ENCODE measurements around the gene AXDND1. TPM values are rescaled to one million over a fixed set of nuclear protein-coding genes. Genes with fewer than 3 reads are reported as not detected.

AXDND1 gene
- total RNA-seq, 1 donor from 2014 or later: 1.1 TPM

DNA sequence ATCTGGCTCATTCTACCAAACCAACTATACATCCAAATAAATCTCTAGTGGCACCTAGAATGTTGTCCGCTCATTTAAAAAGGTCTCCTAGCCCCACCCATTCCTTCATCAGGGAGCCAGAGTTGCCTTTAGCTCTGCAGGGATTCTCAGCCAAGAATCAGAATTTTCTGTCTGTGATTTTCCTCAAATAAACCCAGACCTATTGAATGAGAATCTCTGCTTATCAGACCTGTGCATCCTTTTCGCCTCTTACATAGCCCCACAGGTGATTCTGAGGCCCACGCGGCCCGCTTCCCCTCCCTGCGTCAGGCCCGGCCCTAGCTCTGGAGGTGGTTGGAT, 225.5 kb downstream of the AXDND1 start:
- Histone ChIP-seq H3K4me3 (ENCODE audit: insufficient read depth, low read depth, low read length) (no peak overlapping the region), H3K9ac (ENCODE audit: low read length) (no peak overlapping the region), H3K27me3 (ENCODE audit: insufficient read depth, low read length) (peaks cover 24% of the 10 kb centered on the region), H3K79me2 (ENCODE audit: insufficient read depth, low read length) (no peaks in the 10 kb centered on the region), H4K20me1 (ENCODE audit: insufficient read depth, low read length) (no peaks in the 10 kb centered on the region), H3K4me1 (ENCODE audit: insufficient read depth, low read length) (no peaks in the 10 kb centered on the region), H3K36me3 (ENCODE audit: insufficient read depth, low read length) (no peaks in the 10 kb centered on the region), H2AFZ (ENCODE audit: low read depth, low read length) (peak overlapping the region; percentile 60), H3K27ac (ENCODE audit: low read depth, low read length) (no peak overlapping the region), H3K9me3 (ENCODE audit: insufficient read depth, low read depth, low read length) (peaks cover 2% of the 10 kb centered on the region), H3K4me2 (ENCODE audit: low read length) (peak overlapping the region; percentile 50)
- Mint-ChIP-seq H3K4me3 (ENCODE audit: unreplicated experiment) (no peak overlapping the region), H3K36me3 (ENCODE audit: low read depth, unreplicated experiment) (peaks cover 2% of the 10 kb centered on the region), H3K9me3 (ENCODE audit: unreplicated experiment) (no peaks in the 10 kb centered on the region), H3K4me1 (ENCODE audit: low read depth, unreplicated experiment) (no peaks in the 10 kb centered on the region), H3K27ac (ENCODE audit: unreplicated experiment) (no peak overlapping the region), H3K27me3 (ENCODE audit: low read depth, unreplicated experiment) (peaks cover 43% of the 10 kb centered on the region)
- DNase-seq (ENCODE audit: low read depth) (no peak), FAIRE-seq (no peak)
- TF ChIP-seq, protein P1, sequence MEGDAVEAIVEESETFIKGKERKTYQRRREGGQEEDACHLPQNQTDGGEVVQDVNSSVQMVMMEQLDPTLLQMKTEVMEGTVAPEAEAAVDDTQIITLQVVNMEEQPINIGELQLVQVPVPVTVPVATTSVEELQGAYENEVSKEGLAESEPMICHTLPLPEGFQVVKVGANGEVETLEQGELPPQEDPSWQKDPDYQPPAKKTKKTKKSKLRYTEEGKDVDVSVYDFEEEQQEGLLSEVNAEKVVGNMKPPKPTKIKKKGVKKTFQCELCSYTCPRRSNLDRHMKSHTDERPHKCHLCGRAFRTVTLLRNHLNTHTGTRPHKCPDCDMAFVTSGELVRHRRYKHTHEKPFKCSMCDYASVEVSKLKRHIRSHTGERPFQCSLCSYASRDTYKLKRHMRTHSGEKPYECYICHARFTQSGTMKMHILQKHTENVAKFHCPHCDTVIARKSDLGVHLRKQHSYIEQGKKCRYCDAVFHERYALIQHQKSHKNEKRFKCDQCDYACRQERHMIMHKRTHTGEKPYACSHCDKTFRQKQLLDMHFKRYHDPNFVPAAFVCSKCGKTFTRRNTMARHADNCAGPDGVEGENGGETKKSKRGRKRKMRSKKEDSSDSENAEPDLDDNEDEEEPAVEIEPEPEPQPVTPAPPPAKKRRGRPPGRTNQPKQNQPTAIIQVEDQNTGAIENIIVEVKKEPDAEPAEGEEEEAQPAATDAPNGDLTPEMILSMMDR (IDR thresholded peaks at IDR 0.05; ENCODE audit: insufficient read depth, low read depth, low read length): no peak
- TF ChIP-seq EZH2 (IDR thresholded peaks at IDR 0.05; ENCODE audit: insufficient read depth, low read length): no peak

DNA sequence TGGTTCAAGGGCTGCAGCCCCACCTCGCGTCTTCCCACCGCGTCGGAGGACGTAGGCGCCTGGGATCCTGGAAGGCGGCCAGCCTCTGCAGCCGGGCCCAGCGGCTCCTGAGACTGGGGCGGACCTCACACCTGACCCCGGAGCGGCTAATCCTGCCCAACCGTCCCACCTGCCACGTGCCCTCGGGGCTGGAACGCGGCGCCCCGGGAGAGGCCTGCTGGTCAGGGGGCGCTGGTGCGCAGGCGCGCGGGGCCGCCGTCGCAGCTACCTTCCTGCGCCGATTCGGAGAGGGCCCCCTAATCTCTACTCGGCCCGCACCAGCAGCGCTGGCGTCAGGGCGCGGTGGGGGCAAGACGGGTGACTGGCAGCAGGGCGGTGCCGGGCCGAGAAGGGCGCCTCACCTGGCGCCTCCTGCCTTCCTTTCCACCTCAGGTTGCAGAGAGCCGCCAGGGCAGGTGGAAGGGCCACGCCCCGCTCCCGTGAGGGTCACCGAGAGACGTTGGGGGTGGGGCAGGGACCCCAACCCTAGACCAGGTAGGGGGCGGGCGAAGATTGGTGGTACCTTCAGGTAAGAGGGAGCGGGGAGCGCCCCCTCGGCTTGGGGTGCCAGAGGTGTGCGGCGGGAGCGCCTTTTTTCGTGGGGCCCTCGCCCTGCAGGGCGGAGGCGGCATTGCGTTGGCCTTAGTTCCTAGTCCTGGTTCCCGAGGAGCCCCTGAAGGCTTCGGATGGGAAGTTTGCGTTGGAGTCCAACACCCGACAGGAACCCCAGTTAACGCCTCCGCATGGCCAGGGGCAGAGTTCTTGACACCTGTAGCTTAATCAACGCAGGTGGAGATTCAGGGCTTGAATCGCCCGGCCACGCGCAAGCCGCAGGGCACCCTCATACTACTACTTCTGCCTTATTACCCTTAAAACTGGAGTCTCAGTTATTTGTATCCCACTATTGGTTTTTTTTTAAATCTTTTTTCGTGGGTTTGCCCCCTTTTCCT, 226.1 kb downstream of the AXDND1 start, which contains the start of gene TDRD5:
TSS of gene TDRD5 (plus strand) at position 241 of the 989 bp plus-strand sequence. CDS start 784 bp downstream, outside the sequence.
- Histone ChIP-seq H2AFZ (ENCODE audit: low read depth, low read length) (peak within 1 kb of the TSS; percentile 60), H3K4me2 (ENCODE audit: low read length) (peak within 1 kb of the TSS; percentile 50), H3K4me3 (ENCODE audit: insufficient read depth, low read depth, low read length) (no peak within 1 kb of the TSS), H3K4me1 (ENCODE audit: insufficient read depth, low read length) (no peaks in the 10 kb centered on the region), H3K9me3 (ENCODE audit: insufficient read depth, low read depth, low read length) (peaks cover 2% of the 10 kb centered on the region), H3K27ac (ENCODE audit: low read depth, low read length) (no peak within 1 kb of the TSS), H3K79me2 (ENCODE audit: insufficient read depth, low read length) (no peaks in the 10 kb centered on the region), H4K20me1 (ENCODE audit: insufficient read depth, low read length) (no peaks in the 10 kb centered on the region), H3K27me3 (ENCODE audit: insufficient read depth, low read length) (peaks cover 24% of the 10 kb centered on the region), H3K9ac (ENCODE audit: low read length) (no peak within 1 kb of the TSS), H3K36me3 (ENCODE audit: insufficient read depth, low read length) (no peaks in the 10 kb centered on the region)
- FAIRE-seq: no peak
- no peak within 1 kb of the TSS for H3K27ac Mint-ChIP-seq (ENCODE audit: unreplicated experiment)
- TF ChIP-seq EZH2 (IDR thresholded peaks at IDR 0.05; ENCODE audit: insufficient read depth, low read length): peak; percentile 26
- TF ChIP-seq, protein P1 (IDR thresholded peaks at IDR 0.05; ENCODE audit: insufficient read depth, low read depth, low read length): no peak
- no peak for DNase-seq (ENCODE audit: low read depth)
- no peak within 1 kb of the TSS for H3K4me3 Mint-ChIP-seq (ENCODE audit: unreplicated experiment)
- peaks cover 2% of the 10 kb centered on the region for H3K36me3 Mint-ChIP-seq (ENCODE audit: low read depth, unreplicated experiment)
- H3K9me3 Mint-ChIP-seq (ENCODE audit: unreplicated experiment): no peaks in the 10 kb centered on the region
- no peaks in the 10 kb centered on the region for H3K4me1 Mint-ChIP-seq (ENCODE audit: low read depth, unreplicated experiment)
- peaks cover 44% of the 10 kb centered on the region for H3K27me3 Mint-ChIP-seq (ENCODE audit: low read depth, unreplicated experiment)

DNA sequence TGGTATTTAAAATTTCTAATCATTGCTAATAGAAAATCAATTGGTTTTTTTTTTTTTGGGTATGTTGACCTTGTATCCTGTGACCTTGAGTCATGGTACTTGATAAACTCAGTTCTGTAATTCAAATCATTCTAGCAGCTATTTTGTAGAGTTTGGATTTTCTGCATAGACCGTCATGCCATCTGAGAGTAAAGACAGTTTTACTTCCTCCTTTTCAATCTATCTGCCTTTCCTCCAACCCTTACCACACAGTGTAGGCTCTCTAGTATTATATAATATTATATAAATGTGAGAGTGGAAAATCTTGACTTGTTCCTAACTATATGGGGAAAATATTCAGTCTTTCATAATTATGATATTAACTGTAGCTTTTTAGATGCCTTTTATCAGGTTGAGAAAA, 232.9 kb downstream of the AXDND1 start:
- H3K4me1 ChIP-seq (ENCODE audit: insufficient read depth, low read length): no peaks in the 10 kb centered on the region
- Mint-ChIP-seq H3K36me3 (ENCODE audit: low read depth, unreplicated experiment) (no peaks in the 10 kb centered on the region), H3K27ac (ENCODE audit: unreplicated experiment) (no peak overlapping the region), H3K4me1 (ENCODE audit: low read depth, unreplicated experiment) (no peaks in the 10 kb centered on the region), H3K9me3 (ENCODE audit: unreplicated experiment) (peaks cover 7% of the 10 kb centered on the region), H3K27me3 (ENCODE audit: low read depth, unreplicated experiment) (peaks cover 15% of the 10 kb centered on the region), H3K4me3 (ENCODE audit: unreplicated experiment) (no peak overlapping the region)
- H3K4me2 ChIP-seq (ENCODE audit: low read length): no peak overlapping the region
- no peak overlapping the region for H2AFZ ChIP-seq (ENCODE audit: low read depth, low read length)
- H3K27me3 ChIP-seq (ENCODE audit: insufficient read depth, low read length): peaks cover 5% of the 10 kb centered on the region
- no peak overlapping the region for H3K9ac ChIP-seq (ENCODE audit: low read length)
- no peaks in the 10 kb centered on the region for H3K79me2 ChIP-seq (ENCODE audit: insufficient read depth, low read length)
- no peak overlapping the region for H3K27ac ChIP-seq (ENCODE audit: low read depth, low read length)
- FAIRE-seq (no peak), DNase-seq (ENCODE audit: low read depth) (no peak)
- H4K20me1 ChIP-seq (ENCODE audit: insufficient read depth, low read length): no peaks in the 10 kb centered on the region
- H3K4me3 ChIP-seq (ENCODE audit: insufficient read depth, low read depth, low read length): no peak overlapping the region
- no peaks in the 10 kb centered on the region for H3K36me3 ChIP-seq (ENCODE audit: insufficient read depth, low read length)
- TF ChIP-seq EZH2 (IDR thresholded peaks at IDR 0.05; ENCODE audit: insufficient read depth, low read length): no peak
- TF ChIP-seq, protein P1 (IDR thresholded peaks at IDR 0.05; ENCODE audit: insufficient read depth, low read depth, low read length): no peak
- no peaks in the 10 kb centered on the region for H3K9me3 ChIP-seq (ENCODE audit: insufficient read depth, low read depth, low read length)

Measured in astrocyte (in vitro differentiated cells and primary cell).